ENCODE results near the gene PARD3.

The PARD3 gene

DNA sequence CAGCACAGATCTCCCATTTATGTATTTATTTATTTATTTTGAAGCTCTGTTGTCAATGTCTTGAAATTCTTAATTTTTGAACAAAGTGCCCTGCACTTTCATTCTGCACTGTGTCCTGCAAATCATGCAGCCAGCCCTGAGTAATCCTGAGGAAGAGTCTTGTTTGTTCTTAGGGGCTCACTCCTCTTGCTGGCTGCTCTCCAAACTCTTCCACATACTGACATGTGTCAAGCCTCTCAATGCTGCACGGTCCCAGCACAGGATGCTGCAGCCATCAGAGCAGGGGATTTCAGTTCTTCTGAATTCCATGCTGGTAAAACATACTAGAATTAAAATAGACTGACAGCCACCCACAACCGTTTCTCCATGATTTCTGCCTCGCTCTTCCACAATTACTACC, 207.2 kb downstream of the PARD3 start:
- no peak for DNase-seq

DNA sequence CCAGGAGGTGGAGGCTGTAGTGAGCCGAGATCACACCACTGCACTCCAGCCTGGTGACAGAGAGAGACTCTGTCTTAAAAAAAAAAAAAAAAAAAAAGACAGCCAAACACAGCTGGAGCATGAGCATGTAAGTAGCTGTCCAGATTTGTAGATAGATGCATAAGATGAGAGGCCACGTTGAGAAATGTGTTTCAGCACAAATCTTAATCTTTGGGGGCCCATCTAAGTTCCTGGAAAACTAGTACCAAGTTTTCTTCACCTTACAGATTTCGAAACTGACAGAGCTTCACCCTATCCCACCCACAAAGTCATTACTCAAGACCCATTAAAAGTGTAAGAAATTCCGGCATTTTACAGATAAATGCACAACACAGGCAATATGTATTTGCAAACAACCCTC, 208.2 kb downstream of the PARD3 start:
- no peak for DNase-seq

- DNase-seq: no peak
These were observed 212.6 kb downstream of the PARD3 start for GRCh38 chr10:34602478-34602877.

GRCh38 chr10:34601691-34602090, 213.4 kb downstream of the PARD3 start:
- no peak for DNase-seq

DNA sequence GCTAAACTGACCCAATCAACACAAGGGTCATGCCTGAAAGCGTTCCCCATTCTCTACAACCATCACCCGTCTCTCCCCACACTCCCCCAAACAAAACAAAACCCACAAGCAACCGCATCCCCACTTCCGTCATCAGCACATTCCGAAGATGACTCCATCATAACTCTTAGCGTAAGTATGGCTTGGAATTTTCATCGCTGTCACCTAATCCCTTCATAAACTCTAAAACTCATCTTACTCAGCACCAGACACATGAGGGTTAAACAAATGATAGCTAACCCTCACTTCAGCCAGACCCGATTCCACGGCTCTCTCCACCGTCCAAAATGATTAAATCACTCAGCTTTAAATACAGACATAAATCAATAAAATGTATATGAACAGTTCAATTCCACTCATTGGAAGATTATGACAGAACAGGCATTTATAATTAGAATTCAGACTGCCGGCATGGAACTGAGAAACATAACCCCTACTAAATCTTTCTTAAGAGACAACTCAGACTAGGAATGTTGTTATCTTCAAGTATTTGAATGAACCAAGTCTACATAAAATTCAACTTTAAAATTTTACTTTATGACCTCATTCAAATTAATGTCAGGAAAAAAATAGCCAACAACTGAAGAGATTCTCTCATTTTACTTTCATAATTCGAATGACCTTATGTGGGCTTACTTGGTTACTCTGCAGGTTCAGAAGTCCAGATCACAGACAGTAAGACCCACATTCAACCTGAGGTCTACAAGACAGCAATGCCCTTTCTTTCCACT, 215.9 kb downstream of the PARD3 start:
- no peak for DNase-seq

DNA sequence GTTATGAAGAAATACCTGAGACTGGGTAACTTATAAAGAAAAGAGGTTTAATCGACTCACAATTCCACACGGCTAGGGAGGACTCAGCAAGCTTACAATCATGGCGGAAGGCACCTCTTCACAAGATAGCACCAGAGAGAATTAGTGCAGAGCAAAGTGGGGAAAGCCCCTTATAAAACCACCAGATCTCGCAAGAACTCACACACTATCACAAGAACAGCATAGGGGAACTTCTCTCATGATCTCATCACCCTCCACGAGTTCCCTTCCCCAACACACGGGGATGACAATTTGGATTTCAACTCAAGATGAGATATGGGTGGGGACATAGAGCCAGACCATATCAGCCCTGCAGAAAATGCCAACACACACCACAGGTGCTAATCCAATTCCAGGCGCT, 218.7 kb downstream of the PARD3 start:
- DNase-seq: no peak

DNA sequence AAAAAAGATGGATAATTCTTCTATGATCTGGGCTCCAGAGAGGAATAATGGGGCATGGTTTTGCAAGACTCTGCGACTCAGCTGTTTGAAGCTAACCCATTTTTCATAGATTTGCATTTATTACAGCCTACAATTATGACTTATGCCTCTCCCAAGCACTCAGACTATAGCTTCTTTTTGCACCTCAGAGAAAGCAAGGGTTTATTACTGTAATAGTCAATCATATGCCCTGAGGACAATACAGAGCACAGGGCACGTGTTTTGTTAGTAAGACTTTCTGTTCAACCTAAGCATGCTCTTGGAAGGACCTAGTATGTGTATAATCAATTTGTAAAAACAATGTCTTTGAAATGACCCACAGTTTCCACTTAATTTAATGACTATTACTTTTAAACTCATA, 221.2 kb downstream of the PARD3 start:
- no peak for DNase-seq

DNA sequence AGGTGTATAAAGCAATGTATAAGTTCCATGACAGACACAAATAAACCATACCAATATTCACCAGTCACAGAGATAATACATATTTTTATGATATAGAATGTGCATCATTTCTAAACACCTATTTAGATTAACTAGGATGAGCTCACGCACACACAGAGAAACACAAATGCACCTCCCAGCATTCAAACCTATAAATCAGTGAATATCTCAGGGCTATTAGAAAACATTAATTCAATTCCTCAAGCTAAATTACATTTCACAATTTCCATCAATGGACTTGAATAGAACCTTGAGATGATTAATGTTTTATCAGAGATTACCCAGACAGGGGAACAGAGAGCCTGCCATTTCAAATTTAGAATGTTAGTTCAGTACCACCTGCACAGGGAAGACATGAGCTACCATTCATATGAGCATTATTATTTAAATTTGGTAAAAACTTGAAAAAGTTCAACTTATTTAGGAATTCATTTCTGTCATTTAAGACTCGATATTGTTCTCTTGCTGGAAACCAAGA, 221.7 kb downstream of the PARD3 start:
- DNase-seq: no peak

DNA sequence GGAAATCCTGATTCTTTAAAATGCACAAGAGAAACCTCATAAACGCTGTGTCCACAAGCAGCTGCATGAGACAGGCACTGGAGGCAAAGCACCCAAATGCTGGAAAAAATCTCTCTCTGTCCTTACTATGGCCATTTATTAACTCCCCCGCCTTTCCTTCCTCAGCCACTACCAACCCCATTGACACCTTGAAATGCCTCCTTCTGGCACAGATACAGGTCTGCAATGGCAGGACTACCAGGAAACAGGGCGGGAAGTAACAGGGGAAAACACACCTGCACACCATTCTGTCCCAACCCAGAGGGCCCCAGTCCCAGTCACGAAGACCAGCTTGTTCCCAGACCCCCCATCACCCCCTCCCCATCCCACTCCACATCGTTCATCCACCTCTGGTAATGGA, 224.3 kb downstream of the PARD3 start:
- DNase-seq: no peak

DNA sequence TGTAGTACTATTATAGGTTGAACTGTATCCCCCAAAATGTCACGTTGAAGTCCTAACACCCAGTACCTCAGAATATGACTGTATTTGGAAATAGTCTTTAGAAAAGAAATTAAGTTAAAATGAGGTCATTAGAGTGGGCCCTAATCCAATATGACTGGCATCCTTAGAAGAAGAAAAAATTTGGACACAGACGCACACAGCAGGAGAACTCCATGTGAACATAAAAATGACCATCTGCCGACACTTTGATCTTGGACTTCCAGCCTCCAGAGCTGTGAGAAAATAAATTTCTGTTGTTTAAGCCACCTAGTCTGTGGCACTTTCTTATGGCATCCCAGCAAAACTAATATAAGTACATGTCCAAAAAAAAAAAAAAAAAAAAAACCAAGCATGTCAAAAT, 225.8 kb downstream of the PARD3 start:
- no peak for DNase-seq

DNA sequence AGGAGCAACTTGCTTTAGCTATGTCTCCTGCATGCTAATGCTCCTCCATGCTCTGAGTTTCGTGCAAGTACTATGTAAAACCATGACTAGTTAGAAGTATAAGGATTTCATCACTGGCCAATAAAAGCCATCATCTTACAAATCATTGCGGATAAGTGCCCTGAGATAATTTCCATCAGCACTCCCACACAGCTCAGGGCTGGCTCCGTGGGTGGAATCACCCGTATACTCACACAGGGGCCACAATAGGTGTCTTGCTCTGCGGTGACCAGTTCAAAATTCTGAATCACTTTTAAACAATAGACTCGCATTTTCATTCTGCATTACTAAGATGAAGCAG, 227.4 kb downstream of the PARD3 start:
- DNase-seq: no peak

DNA sequence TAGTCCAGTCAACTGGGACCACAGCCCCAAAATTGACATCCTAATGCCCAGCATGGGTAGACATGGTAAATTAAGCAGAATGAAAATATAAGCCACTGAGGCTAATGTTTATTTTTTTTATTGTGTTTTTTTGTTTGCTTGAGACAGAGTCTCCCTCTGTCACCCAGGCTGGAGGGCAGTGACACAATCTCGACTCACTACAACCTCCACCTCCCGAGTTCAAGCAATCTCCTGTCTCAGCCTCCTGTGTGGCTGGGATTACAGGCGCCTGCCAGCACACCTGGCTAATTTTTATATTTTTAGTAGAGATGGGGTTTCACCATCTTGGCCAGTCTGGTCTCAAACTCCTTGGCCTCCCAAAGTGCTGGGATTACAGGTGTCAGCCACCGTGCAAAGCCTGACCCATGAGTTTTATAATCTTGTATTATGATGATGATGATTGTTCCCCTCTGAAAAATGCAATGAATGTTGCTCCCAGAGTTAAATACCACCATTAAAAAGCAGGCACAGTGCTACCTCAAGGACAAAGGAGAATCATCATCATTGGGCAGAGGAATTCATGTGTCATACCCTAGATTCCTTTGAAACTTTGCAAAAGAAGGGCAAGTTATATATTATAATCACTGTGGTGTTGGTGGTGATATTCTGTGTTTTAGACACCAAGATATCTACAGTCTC, 228.0 kb downstream of the PARD3 start:
- DNase-seq: no peak

- DNase-seq: no peak
These were observed 229.5 kb downstream of the PARD3 start for GRCh38 chr10:34585422-34586112.

DNA sequence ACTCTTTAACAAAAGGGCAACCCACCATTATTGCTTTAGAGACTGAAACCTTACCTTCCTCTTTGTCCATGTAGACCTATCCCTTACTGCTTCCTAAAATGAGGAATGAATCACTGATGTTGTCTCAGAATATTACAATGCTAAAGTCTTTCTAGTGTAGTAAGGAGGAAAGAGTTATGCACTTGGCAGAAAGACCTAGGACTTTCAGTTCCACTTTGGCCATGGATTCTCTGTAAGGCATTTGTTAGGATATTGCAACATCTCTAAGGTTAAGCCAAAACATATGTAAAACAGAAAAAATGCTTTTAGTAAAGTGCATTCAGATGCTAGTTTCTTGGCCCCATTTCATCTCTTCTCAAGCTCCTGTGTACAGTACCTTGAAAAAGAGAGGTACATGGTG, 230.9 kb downstream of the PARD3 start:
- DNase-seq: no peak

GRCh38 chr10:34581801-34582532, 233.1 kb downstream of the PARD3 start:
- no peak for DNase-seq

DNA sequence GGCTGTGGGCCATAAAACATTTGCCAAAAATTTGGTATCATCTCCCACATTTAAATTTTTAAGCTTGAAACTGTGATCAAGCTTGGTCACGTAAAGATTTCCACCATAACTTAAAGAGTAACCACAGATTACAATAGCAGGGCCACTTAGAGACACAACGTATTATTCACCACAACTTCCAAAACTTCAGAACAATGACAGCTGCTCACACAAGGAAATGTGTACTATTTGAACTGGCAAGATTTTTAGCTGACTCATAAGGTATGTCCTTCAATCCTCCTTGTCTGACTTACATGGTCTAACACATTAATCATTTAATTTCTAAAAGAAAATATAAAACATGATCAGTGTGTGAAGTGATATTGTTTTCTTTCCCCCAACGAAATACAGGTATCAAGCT, 234.5 kb downstream of the PARD3 start:
- no peak for DNase-seq

GRCh38 chr10:34580214-34580613, 234.9 kb downstream of the PARD3 start:
- no peak for DNase-seq

- DNase-seq: no peak
These were observed 236.6 kb downstream of the PARD3 start for GRCh38 chr10:34578468-34578867.

- no peak for DNase-seq
These were observed 238.3 kb downstream of the PARD3 start for GRCh38 chr10:34576797-34577196.

- DNase-seq: no peak
These were observed 239.2 kb downstream of the PARD3 start for GRCh38 chr10:34575882-34576281.

DNA sequence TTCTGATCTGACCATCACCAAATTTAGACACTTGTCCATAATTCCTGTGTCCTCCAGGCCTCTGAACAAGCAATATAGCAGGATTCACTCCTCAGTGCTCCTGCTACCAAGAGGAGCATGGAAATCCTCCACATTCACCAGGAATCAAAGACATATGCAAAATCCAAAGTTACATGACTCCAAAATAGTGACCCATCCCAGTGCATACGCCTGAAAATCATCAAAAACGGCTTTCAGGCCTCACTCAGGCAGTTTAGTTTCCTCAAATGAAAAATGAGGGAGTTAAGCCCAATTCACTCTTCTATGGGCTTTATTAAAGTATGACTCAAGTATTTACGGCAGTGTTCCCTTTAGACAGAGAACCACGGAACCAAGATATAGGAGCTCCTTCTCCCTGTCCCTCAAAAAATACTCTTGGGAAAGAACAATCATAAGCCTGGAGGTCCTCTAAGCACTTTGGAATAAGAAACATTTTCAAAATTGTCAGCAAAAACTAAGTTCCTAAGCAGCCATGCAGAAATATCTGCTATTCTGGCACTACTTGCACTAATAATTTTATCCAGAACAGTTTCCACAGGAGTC, 240.7 kb downstream of the PARD3 start:
- no peak for DNase-seq

- DNase-seq: no peak
These were observed 244.2 kb downstream of the PARD3 start for GRCh38 chr10:34570887-34571286.

DNA sequence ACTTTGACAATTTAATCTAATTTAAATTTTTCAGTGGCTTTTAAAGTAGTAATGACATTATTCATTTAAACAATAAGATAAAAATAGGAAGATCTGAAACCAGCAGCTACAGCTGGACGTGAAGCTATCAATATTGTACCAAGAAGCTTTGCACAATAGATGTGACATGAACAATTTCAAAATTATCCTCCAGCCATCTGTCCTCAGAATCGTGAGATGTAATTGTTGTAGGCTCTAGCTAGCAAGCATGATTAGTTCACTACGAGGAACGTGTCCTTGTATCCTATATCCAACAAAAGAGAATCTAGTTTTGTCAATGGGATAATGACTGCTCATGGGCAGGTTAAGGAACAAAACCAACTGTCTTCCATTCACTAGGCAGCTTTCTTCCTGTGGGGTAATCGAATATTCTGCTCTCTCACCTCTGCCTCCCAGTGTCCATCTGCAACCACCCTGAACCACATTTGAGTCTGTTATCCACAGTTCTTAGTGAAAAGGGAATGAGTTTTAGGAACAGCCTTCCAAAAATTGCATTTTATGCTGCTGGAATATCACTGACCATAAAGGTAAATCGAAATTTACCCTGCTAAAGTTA, 247.3 kb downstream of the PARD3 start:
- DNase-seq: no peak

All from activated CD8-positive, alpha-beta memory T cell treated with anti-CD3 and anti-CD28 coated beads for 24 hours (primary cell).